Esophagus muscularis mucosa (tissue), 4 donors: ENCODE results near the gene AGO4. TPM values are rescaled to one million over a fixed set of nuclear protein-coding genes. Genes with fewer than 3 reads are reported as not detected.
"Not testable (repeated sequence)": the region's sequence is repeated elsewhere in the genome, so short reads cannot be mapped to it uniquely, and the experiment has no call there.

ENCODE experiments used
- DNase-seq: peaks from one replicate; pipeline ENCODE4 v3.0.0-alpha.2; 2017; ENCODE audit errors: extremely low spot score
- H3K27ac ChIP-seq, 4 donors: fragments of 200-600 bp; sonication (generic); replicated peaks in 1 of 4; 1 replicate in 3 of 4; 2 replicates in 1 of 4; pipeline ENCODE4 v1.5.1; 2016 to 2019; ENCODE audit warnings: mild to moderate bottlenecking in 1 of 4
- H3K27me3 ChIP-seq, 4 donors: fragments of 200-600 bp; sonication (generic); one replicate each; pipeline versions ENCODE4 v1.5.1 to v1.6.0; 2016 to 2019
- H3K36me3 ChIP-seq, 4 donors: fragments of 200-600 bp; sonication (generic); one replicate each; pipeline ENCODE4 v1.5.1; 2016 to 2019
- H3K4me1 ChIP-seq, 4 donors: fragments of 200-600 bp; sonication (generic); one replicate each; pipeline ENCODE4 v1.5.1; 2016 to 2019
- H3K4me3 ChIP-seq, 4 donors: fragments of 200-600 bp; sonication (generic); 1 replicate in 2 of 4; 2 replicates in 2 of 4; pipeline ENCODE4 v1.5.1; 2016 to 2019; ENCODE audit warnings: mild to moderate bottlenecking in 4 of 4, moderate library complexity in 1 of 4
- H3K9me3 ChIP-seq, 4 donors: fragments of 200-600 bp; sonication (generic); 1 replicate in 3 of 4; 2 replicates in 1 of 4; pipeline ENCODE4 v1.5.1; 2016 to 2019
- CTCF ChIP-seq, 3 experiments: fragments of 200-600 bp in 2 of 3; fragments of 450-650 bp in 1 of 3; sonication (generic) in 2 of 3; IDR thresholded peaks; one replicate each; pipeline ENCODE4 v1.5.1; 2017 to 2019; ENCODE audit warnings: antibody characterized with exemption in 3 of 3, mild to moderate bottlenecking in 2 of 3, moderate library complexity in 1 of 3
- EP300 ChIP-seq: sonication (generic); formaldehyde crosslinking; IDR thresholded peaks from one replicate; pipeline ENCODE4 v1.6.1; 2017; ENCODE audit warnings: antibody characterized with exemption
- POLR2A ChIP-seq: fragments of 450-650 bp; IDR thresholded peaks from one replicate; pipeline ENCODE4 v1.6.1; 2017; ENCODE audit warnings: antibody characterized with exemption, moderate library complexity, mild to moderate bottlenecking, low read depth
- POLR2AphosphoS5 ChIP-seq, 2 donors: sonication (generic); formaldehyde crosslinking; IDR thresholded peaks; one replicate each; pipeline ENCODE4 v1.6.1; 2017; ENCODE audit warnings: antibody characterized with exemption in 2 of 2
- WGBS: methylation state at CpG from one replicate; pipeline ENCODE4 v1.1.5; 2018; 5-methylcytosine and 5-hydroxymethylcytosine counted together
- intact Hi-C: fragments of 100-400 bp; cut with DNase I; formaldehyde crosslinking; loops from one replicate; pipeline ENCODE4 v1.15.1; 2023
- total RNA-seq, 4 donors: library from RNA; depleted of rRNA; stranded (reverse); fragments of >200 nt; gene quantifications; one replicate each; pipeline versions ENCODE4 v1.1.0 to v1.2.1, GENCODE V29; 2016

AGO4 gene
- total RNA-seq, 4 donors from 2014 or later = 25.2 to 42.7 (median 33.0) TPM

DNA sequence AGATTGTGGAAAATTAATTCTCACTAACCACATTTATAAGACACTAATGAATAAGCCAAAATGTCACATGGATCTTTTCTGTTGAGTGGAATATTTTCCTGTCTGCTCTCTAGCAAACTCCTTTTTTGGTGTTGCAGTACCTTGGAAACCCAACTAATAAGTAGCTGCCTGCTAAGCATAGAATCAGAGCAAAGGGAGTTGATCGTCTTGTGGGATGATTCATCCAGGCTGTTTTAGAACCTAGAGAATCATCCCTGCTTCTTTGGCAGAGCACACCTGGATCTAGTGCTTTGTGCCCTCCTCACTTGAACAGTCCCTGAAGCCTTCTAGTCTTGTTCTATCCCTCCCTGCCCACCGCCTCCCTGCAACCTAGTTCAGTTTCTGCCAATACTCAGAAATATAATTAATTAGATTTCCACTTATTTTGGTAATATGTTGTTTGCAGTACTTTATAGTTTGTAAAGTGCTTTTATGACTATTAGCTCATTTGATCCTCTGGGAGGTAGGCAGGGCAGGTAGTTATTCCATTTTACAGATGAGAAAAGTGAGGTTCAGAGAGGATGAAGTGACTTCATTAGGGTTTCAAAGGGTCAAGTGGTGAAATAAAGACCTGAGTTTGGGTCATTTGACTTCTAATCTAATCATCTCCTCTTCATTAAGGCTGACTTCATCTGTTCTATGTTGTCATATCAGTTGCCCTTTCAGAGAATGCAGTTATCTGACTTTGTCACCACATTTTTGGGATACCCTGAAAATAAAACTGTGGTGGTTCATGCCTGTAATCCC, 2.5 kb downstream of the AGO4 start:
- H3K9me3 ChIP-seq = no peaks in the 10 kb centered on the region
- WGBS = 30% methylated on average over 2 of the region's 2 CpGs
- H3K27me3 ChIP-seq = no peaks in the 10 kb centered on the region
- peak overlapping the region; percentile 94 to 98 (median 96) for H3K27ac ChIP-seq
- H3K36me3 ChIP-seq = peaks cover 0 to 5% (median 0%) of the 10 kb centered on the region in 4 donors
- intact Hi-C loops = no loop called here
- no peak for DNase-seq
- TF ChIP-seq POLR2A = no peak
- TF ChIP-seq POLR2AphosphoS5 (IDR thresholded peaks at IDR 0.05) = peak in 1 of 2 donors; percentile 37
- no peak for TF ChIP-seq EP300
- no peak for TF ChIP-seq CTCF (IDR thresholded peaks at IDR 0.05)
- peaks cover 23 to 47% (median 40%) of the 10 kb centered on the region in 4 donors for H3K4me1 ChIP-seq
- peak overlapping the region in 1 of 4 donors; percentile 96 for H3K4me3 ChIP-seq

DNA sequence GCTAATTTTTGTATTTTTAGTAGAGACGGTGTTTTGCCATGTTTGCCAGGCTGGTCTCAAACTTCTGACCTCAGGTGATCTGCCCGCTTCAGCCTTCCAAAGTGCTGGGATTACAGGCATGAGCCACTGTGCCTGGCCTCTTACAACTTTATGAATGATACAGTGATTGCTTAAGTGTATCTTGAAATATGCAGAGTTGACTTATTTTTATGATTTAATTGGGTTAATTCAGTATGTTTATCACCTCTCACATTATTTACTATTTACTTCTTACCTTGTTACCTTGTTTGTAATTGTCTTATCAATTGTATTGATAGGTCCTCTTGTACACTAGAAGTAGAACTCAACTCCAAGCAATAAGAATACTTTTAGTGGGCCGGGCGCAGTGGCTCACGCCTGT, 4.9 kb downstream of the AGO4 start:
- H3K9me3 ChIP-seq, H3K36me3 ChIP-seq, H3K27me3 ChIP-seq, H3K27ac ChIP-seq, intact Hi-C loops, DNase-seq, H3K4me3 ChIP-seq: not testable (repeated sequence)
- WGBS = 92% methylated on average over 5 of the region's 5 CpGs
- H3K4me1 ChIP-seq = peaks cover 23 to 56% (median 35%) of the 10 kb centered on the region in 4 donors

GRCh38 chr1:35825255-35825654, 17.4 kb downstream of the AGO4 start:
- no peaks in the 10 kb centered on the region for H3K27me3 ChIP-seq
- no peak overlapping the region for H3K27ac ChIP-seq
- TF ChIP-seq POLR2AphosphoS5 (IDR thresholded peaks at IDR 0.05) (no peak), POLR2A (no peak), CTCF (IDR thresholded peaks at IDR 0.05) (no peak), EP300 (no peak)
- H3K4me1 ChIP-seq = no peaks in the 10 kb centered on the region
- no peaks in the 10 kb centered on the region for H3K9me3 ChIP-seq
- no peak overlapping the region for H3K4me3 ChIP-seq
- intact Hi-C loops = no loop called here
- no peak for DNase-seq
- peaks cover 32 to 70% (median 59%) of the 10 kb centered on the region in 4 donors for H3K36me3 ChIP-seq
- 93% methylated on average over 1 of the region's 1 CpG for WGBS

DNA sequence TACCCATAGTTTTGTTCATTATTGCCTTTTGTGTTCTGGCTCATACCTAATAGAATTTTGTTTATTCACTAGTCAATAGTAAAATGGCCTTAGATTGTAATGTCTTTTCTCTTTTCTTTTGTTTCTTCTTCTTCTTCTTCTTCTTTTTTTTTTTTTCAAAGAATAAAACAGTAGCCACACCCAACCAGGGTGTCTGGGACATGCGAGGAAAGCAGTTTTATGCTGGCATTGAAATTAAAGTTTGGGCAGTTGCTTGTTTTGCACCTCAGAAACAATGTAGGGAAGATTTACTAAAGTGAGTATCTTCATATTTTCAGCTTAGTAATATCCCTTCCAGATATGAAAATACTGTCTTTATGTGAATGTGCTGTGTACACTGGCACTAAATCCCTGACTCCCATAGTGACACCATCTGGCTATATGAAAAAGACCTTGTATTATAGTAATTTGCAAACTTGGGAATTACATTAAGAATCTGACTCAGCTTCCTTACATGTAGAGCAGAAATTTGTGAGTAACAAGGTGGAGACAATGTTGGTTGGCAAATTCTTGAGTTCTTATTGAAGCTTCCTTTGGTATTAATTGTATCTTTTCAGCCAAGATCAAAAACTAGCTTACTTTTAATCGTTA, 24.6 kb downstream of the AGO4 start:
- WGBS = 98% methylated on average over 2 of the region's 2 CpGs
- Histone ChIP-seq H3K4me3 (no peak overlapping the region), H3K27me3 (no peaks in the 10 kb centered on the region), H3K36me3 (peaks cover 36 to 98% (median 87%) of the 10 kb centered on the region in 4 donors), H3K27ac (no peak overlapping the region), H3K9me3 (no peaks in the 10 kb centered on the region), H3K4me1 (no peaks in the 10 kb centered on the region)
- intact Hi-C loops = no loop called here
- no peak for DNase-seq
- no peak for TF ChIP-seq EP300
- no peak for TF ChIP-seq CTCF (IDR thresholded peaks at IDR 0.05)
- no peak for TF ChIP-seq POLR2A
- no peak for TF ChIP-seq POLR2AphosphoS5 (IDR thresholded peaks at IDR 0.05)

DNA sequence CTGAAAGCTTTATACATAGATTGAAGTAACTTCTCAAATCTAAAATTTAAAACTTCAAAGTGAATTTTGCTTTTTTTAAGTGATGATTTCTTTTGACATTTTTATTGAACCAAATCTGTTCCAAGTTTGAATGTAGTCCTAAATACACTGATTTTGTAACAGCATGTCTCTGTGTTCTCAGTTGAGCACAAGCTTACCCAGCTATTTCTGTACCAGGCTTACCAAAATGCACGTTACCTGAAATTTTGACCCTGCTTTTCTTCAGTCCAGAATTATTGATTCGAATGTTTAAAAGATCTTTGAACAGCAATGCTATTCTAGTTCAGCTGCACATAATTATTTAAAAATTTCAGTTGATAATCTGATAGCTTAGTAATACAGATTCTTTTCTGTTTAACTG, 25.6 kb downstream of the AGO4 start:
- no peak for TF ChIP-seq POLR2AphosphoS5 (IDR thresholded peaks at IDR 0.05)
- TF ChIP-seq CTCF (IDR thresholded peaks at IDR 0.05) = no peak
- no peak for TF ChIP-seq POLR2A
- TF ChIP-seq EP300 = no peak
- 89% methylated on average over 2 of the region's 2 CpGs for WGBS
- no peak overlapping the region for H3K27ac ChIP-seq
- H3K27me3 ChIP-seq = no peaks in the 10 kb centered on the region
- intact Hi-C loops = no loop called here
- no peaks in the 10 kb centered on the region for H3K4me1 ChIP-seq
- H3K4me3 ChIP-seq = no peak overlapping the region
- H3K9me3 ChIP-seq = no peaks in the 10 kb centered on the region
- DNase-seq = no peak
- H3K36me3 ChIP-seq = peaks cover 30 to 99% (median 88%) of the 10 kb centered on the region in 4 donors
